ENCODE data around the gene EFCC1.

EFCC1 gene

DNA sequence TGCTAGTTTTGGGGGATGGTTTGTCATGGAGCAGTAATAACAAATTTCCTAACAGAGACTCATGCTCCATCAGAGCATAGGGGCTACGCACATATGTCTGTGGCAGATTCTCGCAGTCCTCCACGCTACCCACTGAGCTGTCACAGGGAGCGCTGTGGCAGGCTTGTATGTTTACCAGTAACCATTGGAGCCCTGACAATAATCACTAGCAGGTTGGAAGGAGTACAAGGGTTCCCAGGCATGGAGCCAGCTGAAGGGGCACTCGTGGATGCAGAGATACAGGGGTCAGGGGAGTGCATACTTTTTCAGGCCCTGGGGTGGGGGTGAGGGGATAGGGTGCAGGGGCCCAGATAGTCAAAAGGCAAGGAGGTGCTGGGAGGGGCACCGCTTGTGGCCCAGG, 51.6 kb downstream of the EFCC1 start:
- Histone ChIP-seq H3K36me3 (ENCODE audit: control insufficient read depth, insufficient read depth, low read length) (no peaks in the 10 kb centered on the region), H3K27me3 (ENCODE audit: control insufficient read depth, insufficient read depth, low read length, poor library complexity, severe bottlenecking) (no peaks in the 10 kb centered on the region), H3K4me3 (ENCODE audit: insufficient read depth, low read depth, low read length) (no peak overlapping the region), H3K27ac (ENCODE audit: insufficient read depth, low read depth, low read length, poor library complexity, severe bottlenecking) (no peak overlapping the region), H3K9me3 (ENCODE audit: control insufficient read depth, low read length) (no peaks in the 10 kb centered on the region), H3K4me1 (ENCODE audit: control insufficient read depth, insufficient read depth, low read length) (no peaks in the 10 kb centered on the region)
- 94 to 95% methylated on average over 5 to 6 of the region's 6 CpGs for WGBS, 2 experiments

DNA sequence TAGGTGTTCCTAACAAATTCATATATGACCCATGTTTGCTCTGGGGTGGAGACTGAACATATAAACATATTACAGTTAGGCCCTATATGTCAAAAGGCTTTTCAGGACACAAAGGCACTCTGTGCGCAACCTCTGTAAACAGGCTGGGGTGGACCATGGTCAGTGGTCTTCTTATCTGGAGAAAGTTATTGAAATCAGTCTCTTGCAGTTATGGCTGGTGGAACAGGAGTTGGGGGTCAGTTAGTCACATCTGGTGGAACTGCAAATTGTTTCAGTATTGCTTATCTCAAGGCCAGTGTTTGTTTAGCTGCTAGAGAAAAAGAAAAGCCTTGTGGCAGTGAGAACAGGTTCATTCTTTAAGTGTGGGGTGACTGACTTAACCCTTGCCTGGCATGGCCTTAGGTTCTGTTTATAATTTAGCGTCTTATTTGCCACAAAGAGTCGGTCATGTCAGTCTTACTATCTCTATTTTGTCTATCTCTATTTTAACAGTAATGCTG, 53.6 kb downstream of the EFCC1 start:
- WGBS, 2 experiments = 92 to 94% methylated on average over 3 of the region's 3 CpGs
- Histone ChIP-seq H3K27ac (ENCODE audit: insufficient read depth, low read depth, low read length, poor library complexity, severe bottlenecking) (no peak overlapping the region), H3K36me3 (ENCODE audit: control insufficient read depth, insufficient read depth, low read length) (no peaks in the 10 kb centered on the region), H3K4me1 (ENCODE audit: control insufficient read depth, insufficient read depth, low read length) (no peaks in the 10 kb centered on the region), H3K4me3 (ENCODE audit: insufficient read depth, low read depth, low read length) (no peak overlapping the region), H3K9me3 (ENCODE audit: control insufficient read depth, low read length) (no peaks in the 10 kb centered on the region), H3K27me3 (ENCODE audit: control insufficient read depth, insufficient read depth, low read length, poor library complexity, severe bottlenecking) (no peaks in the 10 kb centered on the region)

DNA sequence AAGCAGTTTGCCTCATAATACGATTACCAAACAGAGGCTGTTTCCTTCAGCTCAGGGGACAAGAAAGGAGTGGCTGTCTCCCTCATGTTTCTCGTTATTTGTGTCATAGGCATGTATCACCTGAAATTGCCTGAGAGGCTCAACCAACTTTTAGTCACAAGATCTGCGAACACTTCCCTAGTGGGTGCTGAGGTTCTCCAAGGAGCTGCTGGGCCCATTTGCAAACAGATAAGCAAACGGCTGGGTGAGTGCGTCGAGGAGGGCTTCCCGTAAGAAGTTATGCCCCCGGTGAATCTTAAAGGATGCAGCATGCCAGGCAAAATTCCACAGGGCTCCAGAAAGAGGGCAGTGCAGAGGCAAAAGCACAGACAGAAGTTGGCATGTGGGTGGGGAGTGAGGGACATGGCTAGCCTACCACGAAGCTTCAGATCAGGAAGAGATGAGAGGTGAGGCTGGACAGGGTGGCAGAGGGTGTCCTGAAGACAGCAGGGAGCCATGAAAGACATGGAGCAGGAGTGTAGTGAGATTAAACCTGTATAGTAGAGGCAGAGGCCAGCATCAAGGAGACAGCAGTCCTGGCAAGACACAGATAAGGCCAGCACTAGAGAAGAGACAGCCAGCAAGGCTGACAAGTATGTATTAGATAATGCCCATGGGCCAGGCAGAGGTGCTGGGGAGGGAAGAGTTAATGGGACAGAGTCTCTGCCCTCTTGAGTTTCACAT, 55.5 kb downstream of the EFCC1 start:
- Histone ChIP-seq H3K9me3 (ENCODE audit: control insufficient read depth, low read length) (no peaks in the 10 kb centered on the region), H3K27me3 (ENCODE audit: control insufficient read depth, insufficient read depth, low read length, poor library complexity, severe bottlenecking) (no peaks in the 10 kb centered on the region), H3K4me3 (ENCODE audit: insufficient read depth, low read depth, low read length) (no peak overlapping the region), H3K4me1 (ENCODE audit: control insufficient read depth, insufficient read depth, low read length) (no peaks in the 10 kb centered on the region), H3K36me3 (ENCODE audit: control insufficient read depth, insufficient read depth, low read length) (no peaks in the 10 kb centered on the region), H3K27ac (ENCODE audit: insufficient read depth, low read depth, low read length, poor library complexity, severe bottlenecking) (no peak overlapping the region)
- 82 to 84% methylated on average over 9 of the region's 9 CpGs for WGBS, 2 experiments

DNA sequence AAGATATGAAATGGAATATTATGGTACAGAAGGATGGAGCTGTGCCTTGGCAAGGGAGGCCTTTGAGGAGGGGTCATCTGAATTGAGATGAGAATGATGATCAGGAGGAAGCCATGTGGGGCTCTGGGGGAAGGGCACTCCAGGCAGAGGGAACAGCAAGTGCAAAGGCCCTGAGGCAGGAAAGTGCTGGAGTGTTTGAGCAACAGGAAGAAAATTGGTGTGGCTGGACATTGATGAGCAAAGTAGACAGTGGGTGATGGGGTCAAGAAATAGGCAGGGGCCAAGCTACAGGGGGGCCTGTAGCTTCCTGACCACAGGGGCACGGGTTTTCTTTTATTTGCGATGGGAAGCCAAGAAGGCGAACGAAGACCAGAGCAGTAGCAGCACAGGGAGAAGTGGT, 56.1 kb downstream of the EFCC1 start:
- Histone ChIP-seq H3K27ac (ENCODE audit: insufficient read depth, low read depth, low read length, poor library complexity, severe bottlenecking) (no peak overlapping the region), H3K4me3 (ENCODE audit: insufficient read depth, low read depth, low read length) (no peak overlapping the region)
- WGBS, 2 experiments = 94 to 95% methylated on average over 4 of the region's 4 CpGs

DNA sequence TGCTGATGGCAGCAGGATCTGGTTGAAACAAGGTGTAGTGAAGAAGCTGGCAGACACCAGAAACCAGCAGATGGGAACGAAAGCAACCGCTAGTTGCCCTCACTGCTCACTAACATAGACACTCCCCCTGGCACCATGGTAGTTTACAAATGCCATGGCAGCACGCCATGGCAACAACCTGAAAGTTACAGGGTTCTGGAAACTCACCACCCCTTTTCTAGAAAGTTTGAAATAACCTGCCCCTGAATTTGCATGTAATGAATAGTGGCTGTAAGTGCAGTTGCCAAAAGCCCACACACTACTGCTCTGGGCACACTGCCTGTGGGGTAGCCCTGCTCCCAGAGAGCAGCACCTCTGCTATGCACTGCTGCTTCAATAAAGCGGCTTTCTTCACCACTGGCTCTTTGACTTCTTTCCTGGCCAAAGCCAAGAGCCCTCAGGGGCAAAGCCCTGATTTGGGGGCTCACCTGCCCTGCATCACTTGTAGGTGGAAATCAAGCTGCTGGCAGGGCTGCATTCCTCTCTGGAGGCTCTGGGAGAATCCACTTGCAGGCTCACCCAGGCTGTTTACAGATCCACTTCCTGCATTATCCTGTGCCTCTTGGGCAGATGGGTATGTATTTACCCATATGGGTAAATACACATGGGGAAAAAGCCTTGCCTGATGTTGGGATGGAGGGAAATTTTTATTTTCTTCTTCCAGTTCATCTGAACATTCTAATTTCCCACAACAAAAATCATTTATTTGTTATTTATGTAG, 57.5 kb downstream of the EFCC1 start:
- H3K27me3 ChIP-seq (ENCODE audit: control insufficient read depth, insufficient read depth, low read length, poor library complexity, severe bottlenecking) = no peaks in the 10 kb centered on the region
- no peak overlapping the region for H3K27ac ChIP-seq (ENCODE audit: insufficient read depth, low read depth, low read length, poor library complexity, severe bottlenecking)

More for the DNA sequence above, 56.1 kb downstream of the EFCC1 start:
- H3K27me3 ChIP-seq (ENCODE audit: control insufficient read depth, insufficient read depth, low read length, poor library complexity, severe bottlenecking) = no peaks in the 10 kb centered on the region
- no peaks in the 10 kb centered on the region for H3K9me3 ChIP-seq (ENCODE audit: control insufficient read depth, low read length)
- H3K4me1 ChIP-seq (ENCODE audit: control insufficient read depth, insufficient read depth, low read length) = no peaks in the 10 kb centered on the region
- H3K36me3 ChIP-seq (ENCODE audit: control insufficient read depth, insufficient read depth, low read length) = no peaks in the 10 kb centered on the region

DNA sequence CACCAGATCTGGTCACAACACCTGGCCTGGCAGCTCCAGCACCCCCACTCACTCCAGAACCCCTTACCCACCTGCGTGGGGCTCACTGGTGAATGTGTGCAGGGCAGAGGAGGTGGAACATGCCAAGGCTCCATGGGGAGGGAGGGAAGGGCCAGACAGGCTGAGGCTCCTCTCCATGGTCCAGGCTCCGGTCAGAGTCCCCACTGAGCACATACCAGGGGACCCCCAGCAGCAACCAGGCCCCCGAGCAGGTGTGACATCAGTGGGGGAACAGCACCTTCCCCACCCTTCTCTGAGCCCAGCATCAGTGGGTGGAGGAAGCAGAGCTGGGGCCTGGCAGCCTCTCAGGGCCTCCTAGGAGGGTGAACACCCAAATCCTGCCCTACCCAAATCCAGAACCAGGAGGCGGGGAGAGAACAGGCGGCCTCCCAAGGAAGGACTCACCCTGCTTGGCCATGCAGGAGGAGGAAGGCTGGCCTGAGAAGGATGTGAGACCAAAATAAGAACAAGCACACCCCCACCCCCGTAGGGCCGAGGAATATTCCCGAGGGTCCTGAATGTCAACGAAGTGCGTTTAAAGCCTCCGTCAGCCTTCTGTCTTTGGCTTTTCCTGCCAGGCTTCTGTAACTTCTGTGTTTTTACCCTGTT, 58.3 kb downstream of the EFCC1 start:
- Histone ChIP-seq H3K9me3 (ENCODE audit: control insufficient read depth, low read length) (no peaks in the 10 kb centered on the region), H3K27ac (ENCODE audit: insufficient read depth, low read depth, low read length, poor library complexity, severe bottlenecking) (no peak overlapping the region), H3K27me3 (ENCODE audit: control insufficient read depth, insufficient read depth, low read length, poor library complexity, severe bottlenecking) (no peaks in the 10 kb centered on the region), H3K36me3 (ENCODE audit: control insufficient read depth, insufficient read depth, low read length) (no peaks in the 10 kb centered on the region), H3K4me3 (ENCODE audit: insufficient read depth, low read depth, low read length) (no peak overlapping the region), H3K4me1 (ENCODE audit: control insufficient read depth, insufficient read depth, low read length) (no peaks in the 10 kb centered on the region)
- 91 to 92% methylated on average over 11 of the region's 11 CpGs for WGBS, 2 experiments

More for the DNA sequence above, 57.5 kb downstream of the EFCC1 start:
- Histone ChIP-seq H3K36me3 (ENCODE audit: control insufficient read depth, insufficient read depth, low read length) (no peaks in the 10 kb centered on the region), H3K4me1 (ENCODE audit: control insufficient read depth, insufficient read depth, low read length) (no peaks in the 10 kb centered on the region), H3K9me3 (ENCODE audit: control insufficient read depth, low read length) (no peaks in the 10 kb centered on the region), H3K4me3 (ENCODE audit: insufficient read depth, low read depth, low read length) (no peak overlapping the region)
- WGBS, 2 experiments = 86 to 89% methylated on average over 4 of the region's 4 CpGs

DNA sequence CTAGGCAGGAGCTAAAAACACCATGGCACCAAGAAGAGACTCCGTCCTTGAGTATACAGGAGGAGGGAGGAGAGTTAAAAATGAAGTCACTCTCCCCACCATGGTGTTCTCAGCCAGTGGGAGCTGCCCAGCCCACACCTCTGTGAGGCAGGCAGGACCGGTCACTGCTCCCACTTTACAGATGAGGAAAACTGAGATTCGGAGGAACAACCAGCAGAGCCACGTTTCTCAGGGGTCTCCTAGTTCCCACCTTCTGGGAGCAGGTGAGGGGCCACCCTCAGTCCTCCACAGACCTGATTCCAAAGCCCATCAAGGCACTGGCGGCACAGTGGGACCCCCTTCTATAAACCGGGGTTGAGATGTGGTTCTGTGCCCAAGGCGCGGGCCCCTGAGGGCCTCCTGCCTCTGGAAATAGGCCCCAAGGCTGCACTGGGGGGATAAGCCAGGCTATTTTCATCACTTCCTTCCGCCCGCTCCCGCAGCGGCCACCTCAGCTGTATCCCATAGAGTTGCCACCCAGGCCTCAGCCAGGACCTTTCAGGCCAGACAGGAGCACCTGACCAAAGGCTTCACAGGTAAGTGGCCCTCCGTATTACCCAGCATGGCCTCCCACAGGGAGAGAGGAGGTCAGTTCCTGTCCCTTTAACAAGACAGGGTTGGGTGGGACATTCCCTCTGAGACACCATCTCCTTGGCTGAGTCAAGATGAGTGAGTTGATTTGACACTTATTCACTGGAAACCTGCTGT, 59.3 kb downstream of the EFCC1 start, which contains the start of gene GP9:
Gene GP9, plus strand, starts transcription at position 504 of the 747 bp plus-strand sequence. CDS start 961 bp downstream, outside the sequence.
- Histone ChIP-seq H3K4me3 (ENCODE audit: insufficient read depth, low read depth, low read length) (no peak within 1 kb of the TSS), H3K36me3 (ENCODE audit: control insufficient read depth, insufficient read depth, low read length) (no peaks in the 10 kb centered on the region), H3K27me3 (ENCODE audit: control insufficient read depth, insufficient read depth, low read length, poor library complexity, severe bottlenecking) (no peaks in the 10 kb centered on the region), H3K4me1 (ENCODE audit: control insufficient read depth, insufficient read depth, low read length) (no peaks in the 10 kb centered on the region), H3K9me3 (ENCODE audit: control insufficient read depth, low read length) (no peaks in the 10 kb centered on the region), H3K27ac (ENCODE audit: insufficient read depth, low read depth, low read length, poor library complexity, severe bottlenecking) (no peak within 1 kb of the TSS)
- WGBS, 2 experiments = 90 to 92% methylated on average over 13 of the region's 13 CpGs

DNA sequence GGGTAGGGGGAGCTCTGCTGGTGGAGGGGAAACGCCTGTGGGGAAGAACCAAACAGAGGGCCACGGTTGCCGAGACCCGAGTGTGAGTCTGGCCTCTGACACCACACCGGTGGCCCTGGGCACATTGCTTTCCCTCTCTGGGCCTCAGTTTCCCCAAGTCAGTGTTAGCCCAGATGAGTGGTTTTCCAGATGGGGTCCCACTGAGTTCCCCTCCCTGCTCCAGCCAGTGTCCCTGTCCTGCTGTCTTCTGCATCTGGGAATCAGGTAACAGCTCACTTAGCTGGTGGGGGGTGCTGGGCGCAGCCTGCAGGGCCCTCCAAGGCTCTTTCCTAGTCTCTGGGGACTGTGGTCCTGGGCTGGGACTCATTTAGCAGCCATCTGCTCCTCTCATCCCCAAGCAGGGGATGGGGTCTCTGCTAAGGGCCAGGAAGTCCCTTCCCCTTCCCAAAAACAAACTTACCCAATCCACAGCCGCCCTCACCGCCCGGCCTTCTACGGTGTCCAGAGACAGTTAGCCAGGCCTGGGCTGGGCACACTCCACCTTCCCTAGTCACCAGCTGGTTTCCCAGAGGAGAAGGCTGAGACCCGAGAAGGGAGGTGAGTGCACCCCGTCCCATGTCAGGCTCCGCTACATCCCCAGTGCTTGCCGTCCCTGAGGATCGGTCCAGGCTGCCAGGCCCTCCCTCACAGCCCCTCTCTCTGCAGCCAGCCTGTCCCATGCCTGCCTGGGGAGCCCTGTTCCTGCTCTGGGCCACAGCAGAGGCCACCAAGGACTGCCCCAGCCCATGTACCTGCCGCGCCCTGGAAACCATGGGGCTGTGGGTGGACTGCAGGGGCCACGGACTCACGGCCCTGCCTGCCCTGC, 60.2 kb downstream of the EFCC1 start:
- no peak overlapping the region for H3K4me3 ChIP-seq (ENCODE audit: insufficient read depth, low read depth, low read length)
- no peaks in the 10 kb centered on the region for H3K4me1 ChIP-seq (ENCODE audit: control insufficient read depth, insufficient read depth, low read length)
- no peaks in the 10 kb centered on the region for H3K27me3 ChIP-seq (ENCODE audit: control insufficient read depth, insufficient read depth, low read length, poor library complexity, severe bottlenecking)
- WGBS, 2 experiments = 90 to 91% methylated on average over 19 of the region's 19 CpGs
- H3K36me3 ChIP-seq (ENCODE audit: control insufficient read depth, insufficient read depth, low read length) = no peaks in the 10 kb centered on the region
- H3K27ac ChIP-seq (ENCODE audit: insufficient read depth, low read depth, low read length, poor library complexity, severe bottlenecking) = no peak overlapping the region
- H3K9me3 ChIP-seq (ENCODE audit: control insufficient read depth, low read length) = no peaks in the 10 kb centered on the region
